K562 (cell line): Measurements from ENCODE around the gene CCDC50.

Experiments used
- ARHGAP35 ChIP-seq: fragments of 450-650 bp; IDR thresholded peaks from 2 replicates; pipeline ENCODE4 v1.6.1; 2018; ENCODE audit not compliant: partially characterized antibody
- ARID2 ChIP-seq: fragments of 450-650 bp; IDR thresholded peaks from 2 replicates; pipeline ENCODE4 v1.6.1; 2017; ENCODE audit warnings: antibody characterized with exemption, mild to moderate bottlenecking
- CCNT2 ChIP-seq: IDR thresholded peaks from 2 replicates; pipeline ENCODE4 v1.6.1; 2011; ENCODE audit warnings: borderline replicate concordance, low read depth, mild to moderate bottlenecking, moderate library complexity, mixed read lengths, low read length; ENCODE audit not compliant: insufficient read length; ENCODE audit errors: extremely low read depth
- CTCF ChIP-seq, 3 experiments: IDR thresholded peaks in 2 of 3; conservative IDR thresholded peaks in 1 of 3; 2 replicates each; pipeline ENCODE4 v1.5.1; 2011 to 2012; ENCODE audit warnings: low read length in 3 of 3, mild to moderate bottlenecking in 3 of 3, control low read depth in 2 of 3, improper control_type of control experiment in 1 of 3, inconsistent platforms in 1 of 3, low read depth in 1 of 3, mixed read lengths in 1 of 3, moderate library complexity in 1 of 3; ENCODE audit not compliant: insufficient read depth in 2 of 3
- EP300 ChIP-seq: IDR thresholded peaks from 2 replicates; pipeline ENCODE4 v1.6.1; 2012; ENCODE audit warnings: low read length, improper control_type of control experiment
- NFRKB ChIP-seq: fragments of 450-650 bp; IDR thresholded peaks from 2 replicates; pipeline ENCODE4 v1.6.1; 2016; ENCODE audit warnings: low read depth
- NR3C1 ChIP-seq: sonication (generic); formaldehyde crosslinking; IDR thresholded peaks from 2 replicates; pipeline ENCODE4 v1.8.1; 2022; ENCODE audit warnings: missing genetic modification reagents
- PCBP1 ChIP-seq: fragments of 200-400 bp; formaldehyde crosslinking; IDR thresholded peaks from 2 replicates; pipeline ENCODE4 v1.6.1; 2018; ENCODE audit warnings: mild to moderate bottlenecking, low read depth, low read length; ENCODE audit not compliant: poor library complexity, severe bottlenecking
- TCF7L2 ChIP-seq: fragments of 150-350 bp; IDR thresholded peaks from 2 replicates; pipeline ENCODE4 v1.6.1; 2016; ENCODE audit warnings: low read depth, mild to moderate bottlenecking, low read length, moderate library complexity
- TOE1 ChIP-seq, 2 experiments: fragments of 450-650 bp in 1 of 2; sonication (generic) in 1 of 2; formaldehyde crosslinking in 1 of 2; IDR thresholded peaks; 2 replicates each; pipeline versions ENCODE4 v1.7.1 to v1.8.0; 2016 to 2022; ENCODE audit warnings: borderline replicate concordance in 2 of 2, mild to moderate bottlenecking in 2 of 2, antibody characterized with exemption in 1 of 2, inconsistent platforms in 1 of 2, low read depth in 1 of 2, missing genetic modification reagents in 1 of 2, moderate library complexity in 1 of 2
- ZNF232 ChIP-seq: sonication (generic); formaldehyde crosslinking; IDR thresholded peaks from 2 replicates; pipeline ENCODE4 v1.8.0; 2022; ENCODE audit warnings: mild to moderate bottlenecking, missing genetic modification reagents
- TF ChIP-seq, protein P1 (sequence below): sonication (generic); formaldehyde crosslinking; IDR thresholded peaks from 2 replicates; pipeline ENCODE4 v1.8.1; 2023; ENCODE audit warnings: mild to moderate bottlenecking, missing genetic modification reagents

GRCh38 chr3:191432162-191432561 lies 103.0 kb downstream of the CCDC50 start:
- no peak for TF ChIP-seq CTCF (IDR thresholded peaks at IDR 0.05 in 2 of 3, conservative IDR thresholded peaks at IDR 0.05 in 1 of 3; ENCODE audit: insufficient read depth in 2 of 3, low read depth in 1 of 3, low read length in 3 of 3)
- TF ChIP-seq ARID2 = no peak
- no peak for TF ChIP-seq PCBP1
- no peak for TF ChIP-seq NFRKB
- no peak for TF ChIP-seq TOE1 (IDR thresholded peaks at IDR 0.05; ENCODE audit: borderline replicate concordance)
- TF ChIP-seq TOE1 (CRISPR knock-in tag; IDR thresholded peaks at IDR 0.05; ENCODE audit: borderline replicate concordance, low read depth) = no peak
- no peak for TF ChIP-seq ARHGAP35
- TF ChIP-seq ZNF232 (CRISPR knock-in tag) = no peak
- no peak for TF ChIP-seq CCNT2
- no peak for TF ChIP-seq EP300
- TF ChIP-seq, protein P1, sequence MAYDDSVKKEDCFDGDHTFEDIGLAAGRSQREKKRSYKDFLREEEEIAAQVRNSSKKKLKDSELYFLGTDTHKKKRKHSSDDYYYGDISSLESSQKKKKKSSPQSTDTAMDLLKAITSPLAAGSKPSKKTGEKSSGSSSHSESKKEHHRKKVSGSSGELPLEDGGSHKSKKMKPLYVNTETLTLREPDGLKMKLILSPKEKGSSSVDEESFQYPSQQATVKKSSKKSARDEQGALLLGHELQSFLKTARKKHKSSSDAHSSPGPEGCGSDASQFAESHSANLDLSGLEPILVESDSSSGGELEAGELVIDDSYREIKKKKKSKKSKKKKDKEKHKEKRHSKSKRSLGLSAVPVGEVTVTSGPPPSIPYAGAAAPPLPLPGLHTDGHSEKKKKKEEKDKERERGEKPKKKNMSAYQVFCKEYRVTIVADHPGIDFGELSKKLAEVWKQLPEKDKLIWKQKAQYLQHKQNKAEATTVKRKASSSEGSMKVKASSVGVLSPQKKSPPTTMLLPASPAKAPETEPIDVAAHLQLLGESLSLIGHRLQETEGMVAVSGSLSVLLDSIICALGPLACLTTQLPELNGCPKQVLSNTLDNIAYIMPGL (CRISPR knock-in tag) = no peak
- TF ChIP-seq NR3C1 (CRISPR knock-in tag) = no peak
- TF ChIP-seq TCF7L2 = no peak
